MCF 10A (cell line): ENCODE results near the gene BSG. TPM values are rescaled to one million over a fixed set of nuclear protein-coding genes. Genes with fewer than 3 reads are reported as not detected.
A peak's percentile ranks its signal among the peaks of the same experiment; 100 is the strongest.
"Not testable (repeated sequence)": the region's sequence is repeated elsewhere in the genome, so short reads cannot be mapped to it uniquely, and the experiment has no call there.

ENCODE experiments used
- BruUV-seq: library from RNA; stranded (reverse); fragments of 400-500 nt; replicated peaks from 2 replicates; lab custom pipeline; 2021; lab: Mats Ljungman, UMichigan
- CTCF ChIA-PET: fragments of 300-600 bp; sonication (Branson Sonifier 250); formaldehyde crosslinking; extraction: SDS; loops from one replicate; lab custom pipeline; 2021; ENCODE audit warnings: antibody characterized with exemption, inconsistent platforms; lab: Yijun Ruan, JAX
- POLR2A ChIA-PET: fragments of 300-600, 350-650 bp; sonication (Branson Sonifier 250); formaldehyde crosslinking; extraction: SDS; loops from one replicate; lab custom pipeline; 2020; ENCODE audit warnings: antibody characterized with exemption, inconsistent platforms; lab: Yijun Ruan, JAX
- DNase-seq: peaks from one replicate; pipeline ENCODE4 v3.0.0-alpha.2; 2018; ENCODE audit not compliant: unreplicated experiment
- H3K27ac Mint-ChIP-seq: one replicate; pipeline ENCODE4 v1.8.0; 2022; ENCODE audit warnings: mild to moderate bottlenecking, low read depth, mixed read lengths; ENCODE audit not compliant: unreplicated experiment
- H3K27me3 Mint-ChIP-seq: one replicate; pipeline ENCODE4 v1.8.0; 2022; ENCODE audit warnings: mixed read lengths; ENCODE audit not compliant: insufficient read depth, unreplicated experiment
- H3K36me3 Mint-ChIP-seq: one replicate; pipeline ENCODE4 v1.8.0; 2022; ENCODE audit warnings: mild to moderate bottlenecking, moderate library complexity, mixed read lengths; ENCODE audit not compliant: insufficient read depth, unreplicated experiment
- H3K4me1 Mint-ChIP-seq: one replicate; pipeline ENCODE4 v1.8.0; 2022; ENCODE audit warnings: mixed read lengths; ENCODE audit not compliant: insufficient read depth, unreplicated experiment
- H3K4me3 Mint-ChIP-seq: one replicate; pipeline ENCODE4 v1.8.0; 2022; ENCODE audit warnings: mild to moderate bottlenecking, moderate library complexity, mixed read lengths; ENCODE audit not compliant: unreplicated experiment
- H3K9me3 Mint-ChIP-seq: one replicate; pipeline ENCODE4 v1.8.0; 2022; ENCODE audit warnings: mixed read lengths; ENCODE audit not compliant: unreplicated experiment
- intact Hi-C: fragments of 100-400 bp; cut with micrococcal nuclease; formaldehyde crosslinking; loops from 2 replicates; pipeline ENCODE4 v1.14.1; 2022
- total RNA-seq: library from RNA; stranded (reverse); gene quantifications from 2 replicates; pipeline ENCODE4 v1.2.3, GENCODE V29; 2022
- TF ChIP-seq, protein P1 (sequence below): fragments of 200-600 bp; IDR thresholded peaks from one replicate; pipeline ENCODE4 v1.8.0; 2022; ENCODE audit warnings: antibody characterized with exemption, mild to moderate bottlenecking; ENCODE audit not compliant: unreplicated experiment

The BSG gene
- total RNA-seq, 1 experiment from 2014 or later, result 557 TPM

DNA sequence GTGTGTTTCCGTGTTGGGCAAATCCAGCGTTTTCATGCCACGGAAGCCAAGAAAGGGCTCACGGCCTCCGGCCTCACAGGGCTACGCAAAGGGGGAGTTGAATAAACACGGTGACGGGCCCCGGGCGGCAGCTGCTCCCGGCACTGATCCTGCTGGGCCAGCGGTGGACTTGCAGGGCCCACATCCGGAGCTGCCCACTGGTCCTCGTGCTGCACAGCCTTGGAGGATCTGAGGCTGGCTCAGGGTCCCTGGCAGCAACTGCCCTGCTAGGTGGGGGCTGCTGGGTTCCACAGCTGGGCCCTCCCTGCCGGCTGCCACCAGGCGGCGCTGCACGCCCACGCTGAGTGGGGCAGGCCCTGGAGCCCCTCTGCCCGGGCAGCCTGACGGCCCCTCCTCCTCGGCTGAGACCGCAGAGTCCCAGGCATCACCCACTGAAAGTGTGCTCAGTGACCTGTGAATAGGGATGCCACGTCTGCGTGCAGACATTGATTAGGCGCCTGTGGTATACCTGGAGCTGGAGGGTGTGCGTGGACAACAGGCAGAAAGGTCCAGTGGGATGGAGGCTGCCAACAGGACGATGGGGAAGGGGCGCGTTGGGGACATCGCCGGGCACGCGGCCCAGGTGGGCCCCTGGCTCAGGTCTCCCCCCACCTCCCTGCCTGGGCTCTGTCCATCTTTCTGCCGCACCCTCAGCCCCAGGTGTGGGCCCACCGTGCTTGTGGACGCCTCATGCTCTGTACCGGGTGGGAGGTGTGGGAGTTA, 12.0 kb downstream of the BSG start:
- ChIA-PET POLR2A (interaction anchor here (0.6 to 1.7 kb wide), 5 partner anchors 8 to 91 kb away, joined by 3 to 10 read pairs (median 5); partner anchors contain the start of gene POLRMT), CTCF (interaction anchor here (0.6 to 1.4 kb wide), 6 partner anchors 10 to 96 kb away, joined by 3 to 6 read pairs (median 4); no protein-coding TSS in a partner anchor)
- no TSS peak for BruUV-seq
- Mint-ChIP-seq H3K9me3 (no peaks in the 10 kb centered on the region), H3K4me1 (no peaks in the 10 kb centered on the region), H3K4me3 (no peak overlapping the region), H3K36me3 (peaks cover 20% of the 10 kb centered on the region), H3K27ac (no peak overlapping the region), H3K27me3 (no peaks in the 10 kb centered on the region)
- peak; percentile 52 for DNase-seq
- intact Hi-C loops, result loop anchor here (5.0 kb wide), 2 partner anchors 78 to 148 kb away; partner anchors contain the start of gene RNF126
- TF ChIP-seq, protein P1, sequence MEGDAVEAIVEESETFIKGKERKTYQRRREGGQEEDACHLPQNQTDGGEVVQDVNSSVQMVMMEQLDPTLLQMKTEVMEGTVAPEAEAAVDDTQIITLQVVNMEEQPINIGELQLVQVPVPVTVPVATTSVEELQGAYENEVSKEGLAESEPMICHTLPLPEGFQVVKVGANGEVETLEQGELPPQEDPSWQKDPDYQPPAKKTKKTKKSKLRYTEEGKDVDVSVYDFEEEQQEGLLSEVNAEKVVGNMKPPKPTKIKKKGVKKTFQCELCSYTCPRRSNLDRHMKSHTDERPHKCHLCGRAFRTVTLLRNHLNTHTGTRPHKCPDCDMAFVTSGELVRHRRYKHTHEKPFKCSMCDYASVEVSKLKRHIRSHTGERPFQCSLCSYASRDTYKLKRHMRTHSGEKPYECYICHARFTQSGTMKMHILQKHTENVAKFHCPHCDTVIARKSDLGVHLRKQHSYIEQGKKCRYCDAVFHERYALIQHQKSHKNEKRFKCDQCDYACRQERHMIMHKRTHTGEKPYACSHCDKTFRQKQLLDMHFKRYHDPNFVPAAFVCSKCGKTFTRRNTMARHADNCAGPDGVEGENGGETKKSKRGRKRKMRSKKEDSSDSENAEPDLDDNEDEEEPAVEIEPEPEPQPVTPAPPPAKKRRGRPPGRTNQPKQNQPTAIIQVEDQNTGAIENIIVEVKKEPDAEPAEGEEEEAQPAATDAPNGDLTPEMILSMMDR, result peak; percentile 81

DNA sequence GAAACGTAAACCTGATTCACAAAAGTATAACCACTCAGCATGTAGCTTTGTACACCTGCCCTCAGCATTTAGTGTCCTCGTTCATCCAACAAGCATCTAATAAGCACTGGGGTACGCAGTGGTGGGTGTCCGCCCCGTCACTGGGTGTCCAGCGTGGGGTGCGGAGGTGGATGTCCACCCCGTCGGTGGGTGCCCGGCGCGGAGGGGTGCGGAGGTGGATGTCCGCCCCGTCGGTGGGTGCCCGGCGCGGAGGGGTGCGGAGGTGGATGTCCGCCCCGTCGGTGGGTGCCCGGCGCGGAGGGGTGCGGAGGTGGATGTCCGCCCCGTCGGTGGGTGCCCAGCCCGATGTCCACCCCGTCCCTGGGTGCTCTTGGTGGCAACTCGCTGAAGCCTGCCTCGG, 12.8 kb downstream of the BSG start:
- ChIA-PET POLR2A (interaction anchor here (1.3 to 1.7 kb wide), 2 partner anchors 9 to 48 kb away, joined by 8 to 10 read pairs; partner anchors contain the start of gene POLRMT), CTCF (interaction anchor here (1.1 to 1.4 kb wide), 4 partner anchors 10 to 74 kb away, joined by 4 to 6 read pairs (median 4); no protein-coding TSS in a partner anchor)
- not testable (repeated sequence) for BruUV-seq, H3K27ac Mint-ChIP-seq, H3K4me3 Mint-ChIP-seq, H3K4me1 Mint-ChIP-seq, H3K9me3 Mint-ChIP-seq, DNase-seq, H3K27me3 Mint-ChIP-seq
- peaks cover 15% of the 10 kb centered on the region for H3K36me3 Mint-ChIP-seq
- intact Hi-C loops, result loop anchor here (5.0 kb wide), 2 partner anchors 77 to 147 kb away; partner anchors contain the start of gene RNF126

DNA sequence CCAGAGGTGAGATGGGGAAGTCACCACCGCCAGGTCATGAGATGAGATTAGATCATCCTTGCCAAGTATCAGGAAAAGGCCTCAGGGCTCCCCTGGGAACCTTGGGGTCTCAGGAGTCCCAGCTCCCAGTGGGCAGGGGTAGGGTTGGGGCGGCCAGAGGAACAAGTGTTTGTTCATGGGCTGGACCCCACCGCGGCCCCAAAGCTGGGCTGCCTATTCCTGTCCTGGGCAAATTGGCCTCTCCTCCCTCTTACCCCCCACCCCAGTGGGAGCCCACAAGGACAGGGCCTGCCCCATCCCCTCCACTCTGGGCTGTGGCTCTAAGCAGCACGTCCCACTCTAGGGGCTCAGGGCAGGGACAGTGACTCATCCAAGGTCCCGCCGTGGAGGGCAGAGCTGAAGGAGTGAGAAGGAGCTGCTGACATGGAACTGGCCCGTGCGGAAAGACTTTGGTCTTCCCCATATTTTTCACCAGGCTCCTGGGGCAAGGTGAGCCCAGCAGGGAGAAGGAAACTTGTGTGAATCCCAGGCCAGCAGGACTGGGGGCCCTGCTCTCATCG, 13.2 kb downstream of the BSG start:
- Mint-ChIP-seq H3K9me3 (no peaks in the 10 kb centered on the region), H3K27ac (no peak overlapping the region), H3K36me3 (peaks cover 10% of the 10 kb centered on the region), H3K4me1 (no peaks in the 10 kb centered on the region), H3K4me3 (no peak overlapping the region), H3K27me3 (no peaks in the 10 kb centered on the region)
- POLR2A ChIA-PET, result interaction anchor here (1.9 to 3.6 kb wide), 2 partner anchors 10 to 54 kb away, joined by 15 to 17 read pairs; partner anchors contain the start of gene CDC34
- BruUV-seq, result no TSS peak
- no peak for DNase-seq
- intact Hi-C loops, result loop anchor here (5.0 kb wide), 2 partner anchors 77 to 147 kb away; partner anchors contain the start of gene RNF126
- CTCF ChIA-PET, result interaction anchor here (0.5 to 1.4 kb wide), 3 partner anchors 14 to 85 kb away, joined by 3 to 4 read pairs (median 4); no protein-coding TSS in a partner anchor
- TF ChIP-seq, protein P1, result no peak

DNA sequence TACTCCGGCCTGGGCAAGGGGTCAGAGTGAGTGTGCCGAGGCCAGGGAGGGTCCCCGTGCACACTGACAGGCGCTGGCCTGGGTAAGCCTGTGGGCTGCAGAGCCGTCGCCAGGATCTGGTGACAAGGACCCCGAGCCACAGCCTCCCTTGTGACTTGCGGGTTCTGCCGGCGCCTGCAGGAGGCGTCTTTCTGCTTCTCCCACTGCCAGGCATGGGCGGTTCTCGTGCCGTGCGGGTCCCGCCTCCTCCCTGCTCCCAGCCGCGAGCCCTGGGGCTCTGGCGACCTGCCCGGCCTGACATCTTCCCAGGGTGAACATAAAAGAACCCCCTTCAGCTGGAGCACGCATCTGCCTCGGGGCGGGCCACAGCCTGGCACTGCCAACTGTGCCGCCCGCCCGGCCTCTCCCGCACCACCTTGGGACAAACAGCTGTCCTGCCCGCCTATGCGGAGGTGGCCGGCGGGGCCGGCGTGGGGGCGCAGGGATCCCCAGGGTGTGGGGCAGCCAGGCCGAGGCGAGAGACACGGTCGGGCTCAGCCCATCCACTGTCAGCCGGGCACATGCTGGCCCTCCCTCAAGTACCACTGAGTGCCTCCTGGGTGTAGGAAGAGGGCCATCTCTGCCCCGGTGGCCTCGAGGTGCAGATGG, 15.8 kb downstream of the BSG start:
- Mint-ChIP-seq H3K36me3 (peaks cover 2% of the 10 kb centered on the region), H3K4me3 (no peak overlapping the region), H3K4me1 (no peaks in the 10 kb centered on the region), H3K27me3 (no peaks in the 10 kb centered on the region), H3K27ac (no peak overlapping the region), H3K9me3 (no peaks in the 10 kb centered on the region)
- BruUV-seq, result no TSS peak
- TF ChIP-seq, protein P1, result peak; percentile 67
- CTCF ChIA-PET, result interaction anchor here (1.1 kb wide), 1 partner anchor 12 kb away, joined by 7 read pairs; no protein-coding TSS in a partner anchor
- peak; percentile 94 for DNase-seq
- POLR2A ChIA-PET, result interaction anchor here (0.7 to 3.6 kb wide), 5 partner anchors 12 to 92 kb away, joined by 3 to 17 read pairs (median 5); partner anchors contain the start of genes BSG and CDC34
- intact Hi-C loops, result loop anchor here (2.0 to 5.0 kb wide), 3 partner anchors 45 to 144 kb away; partner anchors contain the start of genes POLRMT and RNF126
